NCI-H2107 treated with DMSO at 0.1 percent for 48 hours (cell line): ENCODE results near the gene IFT80.

Source experiments
- DNase-seq: peaks from one replicate; lab custom pipeline; 2025; ENCODE audit not compliant: unreplicated experiment; lab: John Stamatoyannopoulos, UW

IFT80 gene

GRCh38 chr3:160401291-160402095 lies 2.5 kb upstream of the IFT80 start:
- DNase-seq: peak; percentile 76

GRCh38 chr3:160400702-160401150 lies 1.7 kb upstream of the IFT80 start:
- no peak for DNase-seq

- DNase-seq: no peak
Observed at GRCh38 chr3:160400030-160400701, 1.1 kb upstream of the IFT80 start.

GRCh38 chr3:160398820-160399124 lies 253 bp downstream of the IFT80 start:
- no peak for DNase-seq

GRCh38 chr3:160395297-160395696 lies 3.7 kb downstream of the IFT80 start:
- DNase-seq: no peak

- no peak for DNase-seq
Observed at GRCh38 chr3:160394009-160394392, 5.0 kb downstream of the IFT80 start.

GRCh38 chr3:160393346-160394008 lies 5.5 kb downstream of the IFT80 start:
- no peak for DNase-seq

GRCh38 chr3:160392798-160393197 lies 6.2 kb downstream of the IFT80 start:
- DNase-seq: no peak

- DNase-seq: no peak
Observed at GRCh38 chr3:160390565-160391138, 8.4 kb downstream of the IFT80 start.

GRCh38 chr3:160384639-160385318 lies 14.2 kb downstream of the IFT80 start:
- DNase-seq: no peak

- no peak for DNase-seq
Observed at GRCh38 chr3:160381470-160381869, 17.6 kb downstream of the IFT80 start.

GRCh38 chr3:160379628-160380214 lies 19.3 kb downstream of the IFT80 start:
- no peak for DNase-seq

GRCh38 chr3:160378331-160379109 lies 20.5 kb downstream of the IFT80 start:
- no peak for DNase-seq

- no peak for DNase-seq
Observed at GRCh38 chr3:160376681-160377080, 22.3 kb downstream of the IFT80 start.

GRCh38 chr3:160374925-160375324 lies 24.1 kb downstream of the IFT80 start:
- DNase-seq: no peak

GRCh38 chr3:160374472-160374871 lies 24.6 kb downstream of the IFT80 start:
- DNase-seq: no peak

- no peak for DNase-seq
Observed at GRCh38 chr3:160373655-160374054, 25.4 kb downstream of the IFT80 start.

- DNase-seq: no peak
Observed at GRCh38 chr3:160372780-160373179, 26.2 kb downstream of the IFT80 start.

- no peak for DNase-seq
Observed at GRCh38 chr3:160370987-160371857, 27.8 kb downstream of the IFT80 start.
